ENCODE data around the gene VAMP5. TPM values are rescaled to one million over a fixed set of nuclear protein-coding genes. Genes with fewer than 3 reads are reported as not detected.

Gene VAMP5
- total RNA-seq, 1 experiment from 2014 or later, result 15.1 TPM

GRCh38 chr2:85605406-85606115 is 21.3 kb downstream of the VAMP5 start:
- CTCF ChIA-PET, result no interaction called here
- H3K27ac Mint-ChIP-seq (ENCODE audit: unreplicated experiment), result no peak overlapping the region
- peaks cover 13% of the 10 kb centered on the region for H3K4me1 Mint-ChIP-seq (ENCODE audit: low read depth, unreplicated experiment)
- no peaks in the 10 kb centered on the region for H3K9me3 Mint-ChIP-seq (ENCODE audit: unreplicated experiment)
- DNase-seq, result no peak
- peaks cover 61% of the 10 kb centered on the region for H3K36me3 Mint-ChIP-seq (ENCODE audit: insufficient read depth, unreplicated experiment)
- POLR2A ChIA-PET, result interaction anchor here (1.0 kb wide), 1 partner anchor 15 kb away, joined by 3 read pairs; no protein-coding TSS in a partner anchor
- H3K4me3 ChIP-seq (ENCODE audit: low read depth, low read length), result no peak overlapping the region
- no peaks in the 10 kb centered on the region for H3K9me3 ChIP-seq
- H3K27me3 ChIP-seq (replicated peaks; ENCODE audit: control insufficient read depth, insufficient read depth, low read length), result no peaks in the 10 kb centered on the region
- BruUV-seq (replicated peaks), result no TSS peak
- H3K4me3 Mint-ChIP-seq (ENCODE audit: unreplicated experiment), result no peak overlapping the region
- intact Hi-C loops (cut with micrococcal nuclease; ENCODE audit: unreplicated experiment), result no loop called here
- TF ChIP-seq CTCF (IDR thresholded peaks at IDR 0.05; ENCODE audit: insufficient read depth in 1 of 2, low read depth in 1 of 2, low read length in 1 of 2, severe bottlenecking in 1 of 2, unreplicated experiment in 1 of 2), result no peak
- H3K36me3 ChIP-seq (ENCODE audit: control insufficient read depth, insufficient read depth, low read length), result peaks cover 2% of the 10 kb centered on the region; the same call in 1 of the 2 replicates
- H3K27me3 Mint-ChIP-seq (ENCODE audit: insufficient read depth, unreplicated experiment), result no peaks in the 10 kb centered on the region
- peaks cover 10% of the 10 kb centered on the region; the same call in 1 of the 2 replicates for H3K4me1 ChIP-seq

- ChIA-PET CTCF (no interaction called here), POLR2A (no interaction called here)
- H3K4me1 Mint-ChIP-seq (ENCODE audit: low read depth, unreplicated experiment), result peaks cover 13% of the 10 kb centered on the region
- Histone ChIP-seq H3K27me3 (replicated peaks; ENCODE audit: control insufficient read depth, insufficient read depth, low read length) (no peaks in the 10 kb centered on the region), H3K4me3 (ENCODE audit: low read depth, low read length) (no peak overlapping the region), H3K36me3 (ENCODE audit: control insufficient read depth, insufficient read depth, low read length) (no peaks in the 10 kb centered on the region; the same call in 1 of the 2 replicates), H3K4me1 (peaks cover 10% of the 10 kb centered on the region; the same call in 1 of the 2 replicates), H3K9me3 (no peaks in the 10 kb centered on the region)
- BruUV-seq (replicated peaks), result no TSS peak
- no peak for DNase-seq
- H3K4me3 Mint-ChIP-seq (ENCODE audit: unreplicated experiment), result no peak overlapping the region
- no peak for TF ChIP-seq CTCF (IDR thresholded peaks at IDR 0.05; ENCODE audit: insufficient read depth in 1 of 2, low read depth in 1 of 2, low read length in 1 of 2, severe bottlenecking in 1 of 2, unreplicated experiment in 1 of 2)
- H3K27ac Mint-ChIP-seq (ENCODE audit: unreplicated experiment), result no peak overlapping the region
- no peaks in the 10 kb centered on the region for H3K9me3 Mint-ChIP-seq (ENCODE audit: unreplicated experiment)
- H3K36me3 Mint-ChIP-seq (ENCODE audit: insufficient read depth, unreplicated experiment), result peaks cover 59% of the 10 kb centered on the region
- intact Hi-C loops (cut with micrococcal nuclease; ENCODE audit: unreplicated experiment), result no loop called here
- H3K27me3 Mint-ChIP-seq (ENCODE audit: insufficient read depth, unreplicated experiment), result no peaks in the 10 kb centered on the region
Measured at GRCh38 chr2:85606116-85606455, 21.9 kb downstream of the VAMP5 start.

- no TSS peak for BruUV-seq (replicated peaks)
- no peak for TF ChIP-seq CTCF (IDR thresholded peaks at IDR 0.05; ENCODE audit: insufficient read depth in 1 of 2, low read depth in 1 of 2, low read length in 1 of 2, severe bottlenecking in 1 of 2, unreplicated experiment in 1 of 2)
- ChIA-PET POLR2A (no interaction called here), CTCF (interaction anchor here (0.5 to 0.6 kb wide), 2 partner anchors 9 to 45 kb away, joined by 3 to 4 read pairs; partner anchors contain the start of gene USP39)
- Histone ChIP-seq H3K4me3 (ENCODE audit: low read depth, low read length) (no peak overlapping the region), H3K9me3 (no peaks in the 10 kb centered on the region), H3K4me1 (peaks cover 10% of the 10 kb centered on the region; the same call in 1 of the 2 replicates), H3K36me3 (ENCODE audit: control insufficient read depth, insufficient read depth, low read length) (no peaks in the 10 kb centered on the region), H3K27me3 (replicated peaks; ENCODE audit: control insufficient read depth, insufficient read depth, low read length) (no peaks in the 10 kb centered on the region)
- intact Hi-C loops (cut with micrococcal nuclease; ENCODE audit: unreplicated experiment), result no loop called here
- no peak overlapping the region for H3K4me3 Mint-ChIP-seq (ENCODE audit: unreplicated experiment)
- no peaks in the 10 kb centered on the region for H3K27me3 Mint-ChIP-seq (ENCODE audit: insufficient read depth, unreplicated experiment)
- H3K9me3 Mint-ChIP-seq (ENCODE audit: unreplicated experiment), result no peaks in the 10 kb centered on the region
- H3K36me3 Mint-ChIP-seq (ENCODE audit: insufficient read depth, unreplicated experiment), result peaks cover 69% of the 10 kb centered on the region
- DNase-seq, result no peak
- H3K4me1 Mint-ChIP-seq (ENCODE audit: low read depth, unreplicated experiment), result peaks cover 7% of the 10 kb centered on the region
- no peak overlapping the region for H3K27ac Mint-ChIP-seq (ENCODE audit: unreplicated experiment)
Measured at GRCh38 chr2:85607268-85608215, 23.3 kb downstream of the VAMP5 start.
